Osteoblast (primary cell): ENCODE results near the gene PHAF1. TPM values are rescaled to one million over a fixed set of nuclear protein-coding genes. Genes with fewer than 3 reads are reported as not detected.
A peak's percentile ranks its signal among the peaks of the same experiment; 100 is the strongest.

ENCODE experiments used
- DNase-seq: peaks from one replicate; pipeline ENCODE4 v3.0.0; 2011; ENCODE audit warnings: low spot score, mixed read lengths; ENCODE audit not compliant: insufficient read length; ENCODE audit errors: missing footprints
- H2AFZ ChIP-seq: 2 replicates; pipeline ENCODE4 v1.6.0; 2011; ENCODE audit warnings: mild to moderate bottlenecking, low read length
- H3K27ac ChIP-seq: 2 replicates; pipeline ENCODE4 v1.5.1; 2011; ENCODE audit warnings: mild to moderate bottlenecking, low read depth, low read length, moderate library complexity
- H3K27me3 ChIP-seq: 2 replicates; pipeline ENCODE4 v1.6.0; 2012; ENCODE audit warnings: mild to moderate bottlenecking, control low read depth, inconsistent platforms, low read length, moderate library complexity; ENCODE audit not compliant: insufficient read depth
- H3K36me3 ChIP-seq: 2 replicates; pipeline ENCODE4 v1.5.1; 2011; ENCODE audit warnings: mild to moderate bottlenecking, low read length, control low read depth, moderate library complexity; ENCODE audit not compliant: insufficient read depth
- H3K4me1 ChIP-seq: 2 replicates; pipeline ENCODE4 v1.5.1; 2011; ENCODE audit warnings: mild to moderate bottlenecking, low read length, control low read depth, moderate library complexity; ENCODE audit not compliant: insufficient read depth
- H3K4me2 ChIP-seq: 2 replicates; pipeline ENCODE4 v1.6.0; 2011; ENCODE audit warnings: mild to moderate bottlenecking, low read length; ENCODE audit not compliant: insufficient read depth
- H3K4me3 ChIP-seq: fragments of 200-600 bp; sonication (generic); 3 replicates; pipeline ENCODE4 v1.5.1; 2012; ENCODE audit warnings: mild to moderate bottlenecking, low read length, inconsistent platforms; ENCODE audit not compliant: insufficient read depth
- H3K79me2 ChIP-seq: 2 replicates; pipeline ENCODE4 v1.6.0; 2012; ENCODE audit warnings: mild to moderate bottlenecking, low read length, control low read depth, inconsistent platforms; ENCODE audit not compliant: insufficient read depth
- H3K9me3 ChIP-seq: 2 replicates; pipeline ENCODE4 v1.5.1; 2011; ENCODE audit warnings: low read depth, low read length, control low read depth
- H4K20me1 ChIP-seq: 2 replicates; pipeline ENCODE4 v1.6.0; 2012; ENCODE audit warnings: mild to moderate bottlenecking, low read length, control low read depth; ENCODE audit not compliant: insufficient read depth
- total RNA-seq: library from RNA; depleted of rRNA; stranded (reverse); fragments of >200 nt; gene quantifications from 2 replicates; pipeline ENCODE4 v1.2.3, GENCODE V29; 2012
- TF ChIP-seq, protein P1 (sequence below): IDR thresholded peaks from 2 replicates; pipeline ENCODE4 v1.5.1; 2011; ENCODE audit warnings: mild to moderate bottlenecking, low read depth, low read length, moderate library complexity; ENCODE audit errors: extremely low read depth

PHAF1 gene
- total RNA-seq, 1 donor: 13.8 TPM

- H3K27ac ChIP-seq: peak overlapping the region; percentile 65
Measured at GRCh38 chr16:67108931-67109406, 772 bp upstream of the PHAF1 start.

DNA sequence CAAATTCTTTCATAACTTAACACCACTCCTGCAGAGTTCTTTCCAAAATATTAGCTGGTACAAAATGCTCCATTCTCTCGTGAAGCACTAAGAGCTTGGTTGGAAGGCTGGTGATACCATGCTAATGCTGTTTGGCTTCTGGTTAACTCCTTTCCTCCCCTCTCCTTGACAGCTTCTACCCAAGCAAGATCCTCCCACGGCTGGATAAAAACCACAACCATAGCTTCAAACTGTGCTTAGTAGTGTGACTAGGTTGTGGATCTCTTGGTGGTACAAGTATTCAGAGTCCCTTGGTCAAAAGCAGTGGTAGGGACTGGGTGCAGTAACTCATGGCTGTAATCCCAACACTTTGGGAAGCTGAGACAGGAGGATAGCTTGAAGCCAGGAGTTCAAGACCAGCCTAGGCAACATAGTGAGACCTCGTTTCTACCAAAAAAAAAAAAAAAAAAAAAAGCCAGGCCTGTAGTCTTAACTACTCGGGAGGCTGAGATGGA is 2.3 kb downstream of the PHAF1 start:
- TF ChIP-seq, protein P1, sequence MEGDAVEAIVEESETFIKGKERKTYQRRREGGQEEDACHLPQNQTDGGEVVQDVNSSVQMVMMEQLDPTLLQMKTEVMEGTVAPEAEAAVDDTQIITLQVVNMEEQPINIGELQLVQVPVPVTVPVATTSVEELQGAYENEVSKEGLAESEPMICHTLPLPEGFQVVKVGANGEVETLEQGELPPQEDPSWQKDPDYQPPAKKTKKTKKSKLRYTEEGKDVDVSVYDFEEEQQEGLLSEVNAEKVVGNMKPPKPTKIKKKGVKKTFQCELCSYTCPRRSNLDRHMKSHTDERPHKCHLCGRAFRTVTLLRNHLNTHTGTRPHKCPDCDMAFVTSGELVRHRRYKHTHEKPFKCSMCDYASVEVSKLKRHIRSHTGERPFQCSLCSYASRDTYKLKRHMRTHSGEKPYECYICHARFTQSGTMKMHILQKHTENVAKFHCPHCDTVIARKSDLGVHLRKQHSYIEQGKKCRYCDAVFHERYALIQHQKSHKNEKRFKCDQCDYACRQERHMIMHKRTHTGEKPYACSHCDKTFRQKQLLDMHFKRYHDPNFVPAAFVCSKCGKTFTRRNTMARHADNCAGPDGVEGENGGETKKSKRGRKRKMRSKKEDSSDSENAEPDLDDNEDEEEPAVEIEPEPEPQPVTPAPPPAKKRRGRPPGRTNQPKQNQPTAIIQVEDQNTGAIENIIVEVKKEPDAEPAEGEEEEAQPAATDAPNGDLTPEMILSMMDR: no peak
- DNase-seq: no peak
- Histone ChIP-seq H2AFZ (no peak overlapping the region), H4K20me1 (no peaks in the 10 kb centered on the region), H3K27ac (no peak overlapping the region), H3K79me2 (peaks cover 64% of the 10 kb centered on the region), H3K27me3 (no peaks in the 10 kb centered on the region), H3K4me1 (peaks cover 40% of the 10 kb centered on the region), H3K4me2 (no peak overlapping the region), H3K36me3 (peaks cover 12% of the 10 kb centered on the region), H3K9me3 (no peaks in the 10 kb centered on the region), H3K4me3 (no peak overlapping the region)

More at GRCh38 chr16:67108931-67109406, 772 bp upstream of the PHAF1 start:
- Histone ChIP-seq H3K4me2 (peak overlapping the region; percentile 85), H3K4me3 (peak overlapping the region; percentile 93), H3K27me3 (no peaks in the 10 kb centered on the region), H3K9me3 (no peaks in the 10 kb centered on the region), H3K36me3 (peaks cover 5% of the 10 kb centered on the region), H2AFZ (peak overlapping the region; percentile 87), H3K4me1 (peaks cover 17% of the 10 kb centered on the region), H3K79me2 (peaks cover 40% of the 10 kb centered on the region), H4K20me1 (no peaks in the 10 kb centered on the region)
- DNase-seq: no peak
- TF ChIP-seq, protein P1: no peak

- Histone ChIP-seq H3K36me3 (peaks cover 12% of the 10 kb centered on the region), H3K79me2 (peaks cover 72% of the 10 kb centered on the region), H4K20me1 (no peaks in the 10 kb centered on the region), H3K9me3 (no peaks in the 10 kb centered on the region), H3K4me1 (peaks cover 40% of the 10 kb centered on the region), H2AFZ (no peak overlapping the region), H3K27ac (no peak overlapping the region), H3K4me2 (no peak overlapping the region), H3K4me3 (no peak overlapping the region), H3K27me3 (no peaks in the 10 kb centered on the region)
- TF ChIP-seq, protein P1: no peak
- DNase-seq: no peak
Measured at GRCh38 chr16:67112591-67113399, 3.1 kb downstream of the PHAF1 start.

- Histone ChIP-seq H3K9me3 (no peaks in the 10 kb centered on the region), H4K20me1 (peaks cover 7% of the 10 kb centered on the region), H3K4me2 (peak overlapping the region; percentile 49), H3K79me2 (peaks cover 86% of the 10 kb centered on the region), H3K27me3 (no peaks in the 10 kb centered on the region), H3K4me1 (peaks cover 33% of the 10 kb centered on the region), H3K27ac (peak overlapping the region; percentile 89), H3K4me3 (no peak overlapping the region), H3K36me3 (peaks cover 12% of the 10 kb centered on the region), H2AFZ (no peak overlapping the region)
- TF ChIP-seq, protein P1: no peak
- DNase-seq: no peak
Measured at GRCh38 chr16:67114793-67115192, 5.1 kb downstream of the PHAF1 start.
